BE2C (cell line): Measurements from ENCODE around the gene WNT5B.

Experiments used
- DNase-seq: peaks from one replicate; pipeline ENCODE4 v3.0.0-alpha.2; 2020
- H3K27me3 ChIP-seq: fragments of 250-450 bp; sonication (Bioruptor Pico); 2 replicates; pipeline ENCODE4 v1.5.1; 2020; ENCODE audit warnings: mild to moderate bottlenecking
- H3K36me3 ChIP-seq: fragments of 250-450 bp; sonication (Bioruptor Pico); 2 replicates; pipeline ENCODE4 v1.5.1; 2020; ENCODE audit warnings: mild to moderate bottlenecking
- H3K4me1 ChIP-seq: fragments of 250-450 bp; sonication (Bioruptor Pico); 2 replicates; pipeline ENCODE4 v1.5.1; 2020
- H3K4me3 ChIP-seq: 2 replicates; pipeline ENCODE4 v1.5.1; 2011; ENCODE audit warnings: low read depth, low read length
- H3K9me3 ChIP-seq: fragments of 250-450 bp; sonication (Bioruptor Pico); 2 replicates; pipeline ENCODE4 v1.5.1; 2020
- CTCF ChIP-seq: IDR thresholded peaks from 2 replicates; pipeline ENCODE4 v1.5.1; 2012; ENCODE audit warnings: mild to moderate bottlenecking, low read depth, low read length

The WNT5B gene

GRCh38 chr12:1634590-1635191 lies 5.7 kb downstream of the WNT5B start:
- Histone ChIP-seq H3K27me3 (no peaks in the 10 kb centered on the region; the same call in 1 of the 2 replicates), H3K36me3 (no peaks in the 10 kb centered on the region), H3K4me1 (no peaks in the 10 kb centered on the region; the same call in 1 of the 2 replicates), H3K4me3 (no peak overlapping the region), H3K9me3 (no peaks in the 10 kb centered on the region)
- DNase-seq = peak; percentile 81
- peak; percentile 94 for TF ChIP-seq CTCF

GRCh38 chr12:1635301-1636095 lies 6.5 kb downstream of the WNT5B start:
- H3K4me3 ChIP-seq = no peak overlapping the region
- H3K4me1 ChIP-seq = no peaks in the 10 kb centered on the region; the same call in 1 of the 2 replicates
- no peaks in the 10 kb centered on the region; the same call in 1 of the 2 replicates for H3K27me3 ChIP-seq
- no peaks in the 10 kb centered on the region for H3K36me3 ChIP-seq
- DNase-seq = no peak
- H3K9me3 ChIP-seq = no peaks in the 10 kb centered on the region
- no peak for TF ChIP-seq CTCF

- no peak for TF ChIP-seq CTCF
- no peak overlapping the region for H3K4me3 ChIP-seq
- no peaks in the 10 kb centered on the region; the same call in 1 of the 2 replicates for H3K4me1 ChIP-seq
- DNase-seq = no peak
- H3K27me3 ChIP-seq = no peaks in the 10 kb centered on the region
- H3K9me3 ChIP-seq = no peaks in the 10 kb centered on the region
- H3K36me3 ChIP-seq = no peaks in the 10 kb centered on the region
These were observed 9.2 kb downstream of the WNT5B start for GRCh38 chr12:1638203-1638602.

- no peak for DNase-seq
- no peaks in the 10 kb centered on the region for H3K36me3 ChIP-seq
- no peaks in the 10 kb centered on the region for H3K9me3 ChIP-seq
- peaks cover 8% of the 10 kb centered on the region for H3K4me1 ChIP-seq
- H3K4me3 ChIP-seq = no peak overlapping the region
- TF ChIP-seq CTCF = no peak
- no peaks in the 10 kb centered on the region for H3K27me3 ChIP-seq
These were observed 10.5 kb downstream of the WNT5B start for GRCh38 chr12:1639538-1639937.

GRCh38 chr12:1640328-1641234 lies 11.6 kb downstream of the WNT5B start:
- Histone ChIP-seq H3K9me3 (no peaks in the 10 kb centered on the region), H3K27me3 (no peaks in the 10 kb centered on the region), H3K36me3 (no peaks in the 10 kb centered on the region), H3K4me1 (peaks cover 13% of the 10 kb centered on the region), H3K4me3 (no peak overlapping the region)
- no peak for TF ChIP-seq CTCF
- no peak for DNase-seq
